GM19193 (cell line): ENCODE data around the gene ANKRD24.
A peak's percentile ranks its signal among the peaks of the same experiment; 100 is the strongest.

Experiments
- POLR2A ChIP-seq: IDR thresholded peaks from 4 replicates; pipeline ENCODE4 v1.6.1; 2011; ENCODE audit not compliant: insufficient read depth, insufficient read length; ENCODE audit errors: extremely low read depth

ANKRD24 gene

GRCh38 chr19:4210166-4210731, 27.8 kb downstream of the ANKRD24 start:
- TF ChIP-seq POLR2A, result no peak

GRCh38 chr19:4213116-4213515, 30.6 kb downstream of the ANKRD24 start:
- no peak for TF ChIP-seq POLR2A

- no peak for TF ChIP-seq POLR2A
Measured at GRCh38 chr19:4215807-4216206, 33.3 kb downstream of the ANKRD24 start.

- TF ChIP-seq POLR2A, result no peak
Measured at GRCh38 chr19:4216846-4217245, 34.4 kb downstream of the ANKRD24 start.

GRCh38 chr19:4217429-4218264, 35.2 kb downstream of the ANKRD24 start:
- TF ChIP-seq POLR2A, result no peak

- TF ChIP-seq POLR2A, result no peak
Measured at GRCh38 chr19:4220188-4220587, 37.7 kb downstream of the ANKRD24 start.

- TF ChIP-seq POLR2A, result no peak
Measured at GRCh38 chr19:4224470-4224869, 42.0 kb downstream of the ANKRD24 start.

- no peak for TF ChIP-seq POLR2A
Measured at GRCh38 chr19:4225885-4226284, 43.4 kb downstream of the ANKRD24 start.

GRCh38 chr19:4227771-4228170, 45.3 kb downstream of the ANKRD24 start:
- TF ChIP-seq POLR2A, result no peak

GRCh38 chr19:4228765-4229178, 46.3 kb downstream of the ANKRD24 start:
- TF ChIP-seq POLR2A, result no peak

- TF ChIP-seq POLR2A, result peak; percentile 75
Measured at GRCh38 chr19:4229179-4229931, 46.9 kb downstream of the ANKRD24 start, which contains the start of gene EBI3. EBI3 (plus strand) TSS chr19:4229523; CDS start chr19:4229551, 28 bp downstream.

GRCh38 chr19:4232614-4233281, 50.3 kb downstream of the ANKRD24 start:
- TF ChIP-seq POLR2A, result no peak

- no peak for TF ChIP-seq POLR2A
Measured at GRCh38 chr19:4233282-4233853, 50.9 kb downstream of the ANKRD24 start.

GRCh38 chr19:4234142-4234861, 51.8 kb downstream of the ANKRD24 start:
- peak; percentile 25 for TF ChIP-seq POLR2A
